Measurements from ENCODE around the gene CASP10.

- TF ChIP-seq POLR2AphosphoS5 (IDR thresholded peaks at IDR 0.05; ENCODE audit: low read depth, low read length), result no peak
- TF ChIP-seq YY1 (IDR thresholded peaks at IDR 0.05; ENCODE audit: low read depth), result no peak
- no peak for TF ChIP-seq CTCF (IDR thresholded peaks at IDR 0.05)
- TF ChIP-seq PBX3 (IDR thresholded peaks at IDR 0.05), result no peak
- TF ChIP-seq SMC3 (IDR thresholded peaks at IDR 0.05; ENCODE audit: low read depth, low read length), result no peak
- TF ChIP-seq USF2 (IDR thresholded peaks at IDR 0.05; ENCODE audit: borderline replicate concordance, low read depth, low read length), result no peak
- no peak for TF ChIP-seq EP300 (IDR thresholded peaks at IDR 0.05; ENCODE audit: borderline replicate concordance in 1 of 2, low read depth in 1 of 2, low read length in 1 of 2)
- no peak for TF ChIP-seq GABPA (IDR thresholded peaks at IDR 0.05; ENCODE audit: low read depth)
- no peak for TF ChIP-seq RCOR1 (IDR thresholded peaks at IDR 0.05; ENCODE audit: low read length)
- TF ChIP-seq REST (IDR thresholded peaks at IDR 0.05; ENCODE audit: low read depth, low read length), result no peak
- no peak for TF ChIP-seq EZH2phosphoT487 (IDR thresholded peaks at IDR 0.05; ENCODE audit: borderline replicate concordance, low read depth)
Observed at GRCh38 chr2:201205515-201205849, 22.5 kb downstream of the CASP10 start.

All from SK-N-SH (cell line).